Stimulated activated CD8-positive, alpha-beta memory T cell treated with anti-CD3 and anti-CD28 coated beads, Interleukin-4, amount 100 ng/mL, for 1 hour (primary cell): Measurements from ENCODE around the gene F10.

Experiments
- DNase-seq, 2 donors: peaks; one replicate each; pipeline ENCODE4 v3.0.0-alpha.2; 2020; ENCODE audit warnings: low read depth in 2 of 2, low spot score in 1 of 2

F10 gene

DNA sequence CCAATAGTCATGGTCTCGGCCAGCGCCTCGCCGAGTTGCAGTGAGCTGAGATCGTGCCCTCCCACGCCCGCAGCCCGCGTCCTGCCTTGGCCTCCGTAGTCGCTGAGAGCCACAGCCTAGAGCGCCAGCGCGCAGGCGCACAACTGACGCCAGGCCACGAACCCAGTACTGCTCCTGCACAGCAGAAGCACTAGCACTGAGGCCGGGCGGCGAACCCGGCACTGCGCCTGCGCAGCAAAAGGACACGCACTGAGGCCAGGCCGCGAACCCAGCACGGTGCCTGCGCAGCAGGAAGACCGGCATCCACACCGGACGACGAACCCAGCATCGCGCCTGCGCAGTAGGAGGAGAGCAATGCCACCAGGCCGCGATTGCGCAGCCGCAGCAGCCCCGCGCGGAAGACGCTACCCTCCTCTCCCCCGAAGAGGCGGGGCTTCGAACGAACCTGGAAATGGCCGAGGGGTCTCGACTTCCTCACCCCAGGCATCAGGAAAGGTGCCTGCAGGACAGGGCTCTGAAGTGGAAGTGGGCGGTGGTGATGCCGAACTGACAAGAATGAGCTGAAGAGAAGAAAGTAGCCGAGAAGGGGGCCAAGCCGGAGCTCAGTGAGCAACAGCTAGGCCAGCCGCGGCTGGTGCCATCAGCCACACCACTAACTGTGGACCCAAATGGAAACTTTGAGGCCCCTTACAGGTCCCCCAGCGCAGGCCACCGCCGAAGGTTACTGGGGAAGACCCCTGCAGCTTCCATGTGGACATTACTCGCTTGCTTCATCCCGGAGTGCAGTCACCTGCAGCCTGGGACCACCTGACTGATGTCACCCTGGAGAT is 7.5 kb downstream of the F10 start:
- no peak for DNase-seq

DNA sequence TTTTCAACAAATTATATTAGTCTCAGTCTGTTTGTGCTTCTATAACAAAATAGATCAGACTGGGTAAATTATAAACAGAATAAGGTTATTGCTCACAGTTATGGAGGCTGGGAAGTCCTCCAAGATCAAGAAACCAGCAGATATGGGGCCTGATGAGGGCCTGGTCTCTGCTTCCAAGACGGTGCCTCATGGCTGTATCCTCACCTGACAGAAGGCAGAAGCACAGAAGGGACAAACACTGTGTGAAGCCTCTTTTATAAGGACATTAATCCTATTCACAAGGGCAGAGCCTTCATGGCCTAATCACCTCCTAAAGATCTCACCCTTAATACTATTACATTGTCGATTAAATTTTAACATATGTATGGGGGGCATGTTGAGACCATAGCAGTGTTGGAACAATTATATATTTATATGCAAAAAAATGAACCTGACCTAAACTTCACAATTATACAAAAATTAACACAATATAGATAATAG is 12.7 kb downstream of the F10 start:
- no peak for DNase-seq

DNA sequence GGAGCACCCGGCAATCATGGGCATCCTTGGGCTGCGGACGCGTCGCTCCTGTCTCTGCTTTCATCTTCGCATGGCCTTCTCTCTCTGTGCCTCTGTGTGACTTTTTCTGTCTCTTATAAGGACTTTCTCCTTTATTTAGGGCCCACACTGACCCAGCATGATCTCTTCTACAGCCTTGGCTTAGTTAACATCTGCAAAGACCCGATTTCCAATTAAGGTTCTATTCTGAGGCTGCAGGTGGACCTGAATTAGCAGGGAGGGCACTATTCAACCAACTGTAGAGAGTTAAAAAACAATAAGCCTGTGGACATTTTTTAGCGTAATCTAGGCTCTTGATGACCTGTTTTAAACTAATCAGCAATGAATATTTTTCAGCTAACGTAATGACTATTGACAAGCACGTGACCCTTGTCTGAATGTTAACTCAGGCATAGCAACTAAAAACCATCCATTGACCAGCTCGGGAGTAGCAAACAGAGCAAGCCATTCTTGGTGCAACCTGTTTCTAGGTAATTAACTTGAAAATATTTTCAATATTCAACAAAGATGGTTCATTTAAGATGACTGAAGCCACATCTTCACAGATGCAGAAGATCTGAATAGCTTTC is 15.2 kb downstream of the F10 start:
- DNase-seq, result no peak

DNA sequence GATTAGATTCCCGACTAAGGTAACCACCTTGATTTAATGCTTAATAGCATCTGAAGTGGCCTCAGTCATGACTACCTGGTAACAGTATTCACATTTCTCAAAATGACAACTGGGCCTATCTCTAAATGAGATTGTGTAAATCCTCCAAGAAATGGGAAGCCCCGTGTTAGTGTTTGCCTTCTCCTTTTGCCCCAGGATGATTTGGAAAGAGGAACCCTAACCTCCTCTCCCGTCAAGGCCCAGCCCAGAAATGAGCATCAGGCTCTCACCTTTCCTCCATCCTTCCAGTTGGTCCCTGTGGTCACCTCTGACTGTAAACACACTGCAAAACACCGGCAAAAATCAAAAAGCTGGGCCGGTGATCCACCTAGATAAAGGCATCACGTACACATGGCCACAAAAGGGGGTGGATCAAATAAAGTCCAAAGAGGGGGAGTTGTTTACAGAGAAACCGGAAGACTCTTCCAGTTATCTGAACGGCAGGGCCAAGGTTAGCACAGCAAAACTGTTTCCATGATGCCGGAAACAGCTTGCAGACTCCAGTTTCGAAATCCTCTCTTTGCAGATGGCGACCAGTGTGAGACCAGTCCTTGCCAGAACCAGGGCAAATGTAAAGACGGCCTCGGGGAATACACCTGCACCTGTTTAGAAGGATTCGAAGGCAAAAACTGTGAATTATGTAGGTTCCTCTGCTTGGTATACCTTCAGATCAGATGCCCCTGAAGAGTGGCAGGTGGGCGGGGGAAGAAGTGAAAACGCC is 16.4 kb downstream of the F10 start:
- DNase-seq, result no peak

DNA sequence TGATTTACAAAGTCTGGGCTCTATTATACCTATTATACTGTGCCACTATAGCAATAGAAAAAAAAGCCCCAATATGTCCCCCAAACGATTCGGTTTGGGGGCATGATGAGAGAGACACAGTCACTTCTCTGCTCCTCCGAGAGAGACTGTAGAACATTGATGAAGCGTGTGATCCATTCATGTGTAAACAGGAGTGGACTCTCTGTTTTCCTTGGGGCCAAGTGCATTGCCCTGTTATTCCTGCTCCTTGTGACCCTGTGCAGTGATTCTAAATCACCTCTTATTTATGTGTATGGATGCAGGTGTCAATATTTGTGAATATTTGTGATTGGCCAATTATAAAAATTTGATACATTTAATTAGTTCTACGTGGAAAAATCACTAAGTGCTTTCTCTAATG is 17.0 kb downstream of the F10 start:
- no peak for DNase-seq

DNA sequence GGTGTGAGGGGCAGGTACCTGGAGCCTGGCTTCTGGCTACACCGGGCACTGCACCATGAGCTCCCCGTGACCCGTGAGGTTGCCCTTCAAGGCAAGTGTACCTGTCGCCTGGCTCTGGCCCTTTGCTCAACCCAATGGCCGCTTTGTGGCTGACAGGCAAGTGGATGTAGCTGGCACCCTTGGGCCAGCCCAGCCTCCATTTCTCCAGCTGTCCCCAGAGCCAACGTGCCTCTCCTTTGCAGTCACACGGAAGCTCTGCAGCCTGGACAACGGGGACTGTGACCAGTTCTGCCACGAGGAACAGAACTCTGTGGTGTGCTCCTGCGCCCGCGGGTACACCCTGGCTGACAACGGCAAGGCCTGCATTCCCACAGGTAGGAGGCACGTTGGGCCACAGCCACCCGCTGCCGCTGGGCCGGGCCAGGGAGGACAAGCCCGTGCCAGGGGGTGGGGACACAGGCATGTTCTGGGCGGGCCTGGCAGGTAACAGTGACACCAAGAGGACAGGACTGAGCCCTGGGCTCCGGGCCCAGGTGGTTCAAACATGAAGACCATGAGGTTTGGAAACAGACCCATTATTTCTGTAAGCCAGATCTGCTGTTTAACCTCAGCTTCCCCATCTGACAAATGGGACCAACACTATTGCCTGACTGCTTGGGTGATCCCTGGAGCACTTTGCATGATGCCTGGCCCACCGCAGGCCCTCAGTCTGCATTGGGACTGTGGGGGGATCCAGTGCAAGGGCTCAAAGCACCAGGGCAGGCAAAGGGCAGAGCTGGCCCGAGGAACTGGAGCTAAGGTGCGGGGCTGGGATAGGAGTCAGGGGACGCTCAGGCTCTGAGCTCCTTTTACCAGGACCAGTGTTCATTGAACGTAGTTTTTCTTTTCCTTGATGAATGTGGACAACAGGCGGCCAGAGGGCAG is 18.3 kb downstream of the F10 start:
- no peak for DNase-seq

DNA sequence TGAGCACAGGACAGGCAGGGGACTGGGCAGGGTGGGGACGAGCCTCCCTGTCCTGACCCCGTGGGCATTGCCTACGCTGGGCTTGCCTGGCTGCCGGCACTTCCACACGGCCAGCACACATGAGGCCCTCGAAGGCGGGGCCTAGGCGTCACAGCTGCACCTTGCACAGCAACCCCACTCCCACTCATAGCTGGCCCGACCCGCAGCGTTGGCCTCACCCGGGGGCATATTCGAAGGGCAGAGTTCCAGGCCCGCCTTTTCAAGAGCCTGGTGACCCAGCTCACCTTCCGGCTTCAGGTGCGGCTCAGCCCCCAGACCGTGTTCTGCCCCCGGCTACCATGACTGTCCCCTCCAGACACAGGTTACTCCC is 19.0 kb downstream of the F10 start:
- DNase-seq, result no peak

DNA sequence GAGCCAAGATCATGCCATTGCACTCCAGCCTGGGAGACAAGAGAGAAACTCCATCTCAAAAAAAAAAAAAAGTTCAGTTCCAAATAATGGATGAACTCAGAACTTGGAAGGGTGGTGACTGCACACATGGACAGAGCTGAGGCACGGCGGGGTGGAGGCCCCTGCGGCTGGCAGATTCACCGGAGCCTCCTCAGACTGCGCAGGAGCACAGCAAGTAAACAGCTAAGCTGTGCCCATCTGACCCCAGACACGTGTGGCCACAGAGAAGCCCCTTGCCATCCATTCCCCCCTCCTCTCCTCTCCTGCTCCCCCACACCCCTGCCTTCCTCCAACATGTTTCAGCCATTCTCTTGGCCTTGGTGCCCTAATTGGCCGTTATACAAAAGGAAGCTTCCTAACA is 20.3 kb downstream of the F10 start:
- DNase-seq, result no peak

DNA sequence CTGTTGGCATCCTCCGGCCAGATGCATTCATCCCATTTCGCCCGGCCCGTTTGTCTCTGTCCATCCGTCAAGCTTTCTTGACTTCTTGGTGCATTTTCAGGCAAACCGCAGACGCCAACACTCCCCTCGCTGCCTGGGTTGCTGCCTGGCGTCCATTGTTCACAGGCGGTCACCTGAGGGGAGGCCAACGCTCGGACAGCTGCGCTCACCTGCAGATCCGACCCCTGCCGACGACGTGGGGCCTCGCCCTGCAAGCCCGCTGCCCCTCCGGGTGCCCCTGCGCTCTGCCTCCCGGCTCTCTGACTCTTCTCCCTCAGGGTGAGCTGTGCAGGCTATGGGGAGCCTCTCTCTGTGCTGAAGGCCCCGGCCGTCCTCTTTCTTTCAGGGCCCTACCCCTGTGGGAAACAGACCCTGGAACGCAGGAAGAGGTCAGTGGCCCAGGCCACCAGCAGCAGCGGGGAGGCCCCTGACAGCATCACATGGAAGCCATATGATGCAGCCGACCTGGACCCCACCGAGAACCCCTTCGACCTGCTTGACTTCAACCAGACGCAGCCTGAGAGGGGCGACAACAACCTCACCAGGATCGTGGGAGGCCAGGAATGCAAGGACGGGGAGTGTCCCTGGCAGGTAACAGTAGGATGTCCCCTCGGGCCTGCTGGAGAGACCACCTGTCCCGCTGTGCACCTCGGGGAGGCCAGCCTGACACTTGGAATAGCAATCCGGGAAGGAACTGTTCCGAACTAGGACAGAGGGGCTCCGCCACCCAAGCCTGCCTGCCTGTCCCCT is 21.1 kb downstream of the F10 start:
- DNase-seq, result no peak

DNA sequence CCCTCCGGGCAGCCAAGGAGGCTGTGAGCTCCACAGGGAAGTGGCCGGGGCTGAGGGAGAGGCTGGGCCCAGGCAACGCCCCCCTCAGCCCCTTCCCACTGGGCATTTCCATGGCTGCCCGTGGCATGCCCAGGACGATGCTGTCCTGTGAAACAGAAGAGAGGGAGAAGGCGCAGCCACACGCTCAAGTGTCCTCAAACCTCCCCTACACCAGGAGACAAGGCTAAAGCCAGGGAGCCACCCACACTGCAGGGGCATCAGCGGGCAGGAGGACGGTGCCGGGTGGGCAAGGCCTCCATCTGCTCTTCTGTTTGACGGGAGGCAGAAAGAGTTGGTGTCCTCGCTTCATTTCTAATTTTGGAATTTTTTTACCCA is 21.6 kb downstream of the F10 start:
- DNase-seq, result no peak

DNA sequence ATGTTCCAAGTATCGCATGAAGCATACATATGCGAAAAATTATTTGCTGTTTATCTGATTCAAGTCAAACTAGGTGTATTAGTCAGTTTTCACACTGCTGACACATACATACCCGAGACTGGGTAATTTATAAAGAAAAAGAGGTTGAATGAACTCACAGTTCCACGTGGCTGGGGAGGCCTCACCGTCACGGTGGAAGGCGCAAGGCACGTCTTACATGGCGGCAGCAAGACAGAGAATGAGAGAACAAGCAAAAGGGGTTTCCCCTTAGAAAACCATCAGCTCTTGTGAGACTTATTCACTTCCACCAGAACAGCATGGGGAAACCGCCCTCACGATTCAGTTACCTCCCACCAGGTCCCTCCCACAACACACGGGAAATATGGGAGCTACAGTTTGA is 22.9 kb downstream of the F10 start:
- no peak for DNase-seq

DNA sequence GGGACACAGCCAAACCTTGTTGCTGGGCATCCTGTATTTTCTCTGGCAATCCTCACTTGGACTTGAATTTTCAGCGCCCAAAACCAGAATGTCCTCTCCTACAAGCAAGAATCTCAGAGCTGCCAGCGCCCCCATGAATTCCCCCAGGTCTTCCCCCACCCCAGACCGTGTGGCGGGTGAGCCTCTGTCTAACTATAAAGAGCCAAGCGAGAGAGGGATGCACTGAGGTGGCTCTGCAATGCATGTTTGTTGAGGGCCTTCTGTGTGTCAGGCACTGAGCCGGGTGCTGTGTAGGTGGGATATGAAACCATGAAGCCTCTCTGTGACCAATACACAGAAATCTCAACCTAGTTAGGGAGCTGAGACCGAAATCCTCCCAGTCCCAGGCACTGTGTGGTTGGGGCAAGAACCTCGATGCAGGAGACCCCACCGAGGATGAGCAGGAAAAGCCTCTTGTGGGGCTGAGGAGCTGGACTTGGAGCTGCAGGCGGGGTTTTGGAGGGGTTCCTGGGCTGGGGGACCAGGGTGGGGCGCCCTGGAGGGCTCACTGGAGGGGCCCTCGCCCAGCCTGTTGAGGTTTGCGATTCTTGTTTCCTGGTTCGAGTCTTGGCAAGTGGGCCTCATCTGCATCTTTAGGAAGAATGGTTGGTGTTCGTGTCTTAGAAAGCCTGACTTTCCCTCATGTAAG is 23.5 kb downstream of the F10 start:
- DNase-seq, result no peak

DNA sequence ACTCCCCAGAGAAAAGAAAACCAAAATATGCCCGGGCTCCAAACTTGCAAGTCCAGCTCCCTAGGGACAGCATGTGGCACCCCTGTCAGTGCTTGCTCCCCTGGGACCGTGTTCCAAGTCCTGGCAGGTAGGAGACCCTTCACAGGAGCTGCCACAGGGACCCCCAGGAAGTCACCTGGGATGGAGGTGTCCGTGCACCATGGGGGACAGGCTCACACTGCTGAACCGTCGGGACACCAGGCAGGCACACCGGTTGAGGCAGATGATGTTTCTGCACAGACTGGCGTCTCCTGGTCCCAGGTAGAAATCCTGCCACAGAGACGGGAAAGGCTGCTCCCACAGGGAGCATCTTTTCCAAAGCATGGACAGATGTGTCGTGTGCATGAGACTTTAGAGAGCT is 24.2 kb downstream of the F10 start:
- DNase-seq, result no peak

DNA sequence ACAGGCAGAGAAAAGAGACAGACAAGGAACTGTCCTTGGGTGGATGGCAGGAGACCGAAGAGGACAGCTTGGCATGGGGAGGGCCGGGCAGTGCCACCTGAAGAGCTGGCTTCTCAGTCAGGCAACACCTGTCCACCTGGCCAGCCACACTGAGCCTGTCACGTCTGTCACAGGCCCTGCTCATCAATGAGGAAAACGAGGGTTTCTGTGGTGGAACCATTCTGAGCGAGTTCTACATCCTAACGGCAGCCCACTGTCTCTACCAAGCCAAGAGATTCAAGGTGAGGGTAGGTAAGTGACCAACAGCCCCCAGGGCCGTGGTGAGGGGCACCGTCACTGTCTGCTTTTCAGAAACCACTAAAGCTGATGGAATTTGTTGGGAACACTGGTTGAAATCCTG is 24.6 kb downstream of the F10 start:
- DNase-seq, result no peak

DNA sequence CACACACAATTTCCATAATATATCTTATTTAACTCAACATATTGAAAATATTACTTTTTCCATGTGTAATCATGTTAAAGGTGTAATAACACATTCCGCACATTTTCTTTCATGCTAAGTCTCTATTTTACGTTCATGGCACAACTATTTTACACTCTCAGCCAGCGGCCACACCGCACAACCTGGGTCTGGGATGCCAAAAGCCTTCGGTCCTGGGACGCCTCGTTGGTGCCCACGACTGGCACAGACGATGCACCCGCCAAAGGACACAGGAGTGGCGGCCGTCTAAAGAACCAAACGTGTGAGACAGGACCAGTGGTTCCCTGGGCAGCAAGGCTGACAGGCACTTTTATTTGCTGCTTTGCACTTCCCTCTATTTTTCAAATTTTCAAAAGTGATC is 25.8 kb downstream of the F10 start:
- DNase-seq, result no peak

DNA sequence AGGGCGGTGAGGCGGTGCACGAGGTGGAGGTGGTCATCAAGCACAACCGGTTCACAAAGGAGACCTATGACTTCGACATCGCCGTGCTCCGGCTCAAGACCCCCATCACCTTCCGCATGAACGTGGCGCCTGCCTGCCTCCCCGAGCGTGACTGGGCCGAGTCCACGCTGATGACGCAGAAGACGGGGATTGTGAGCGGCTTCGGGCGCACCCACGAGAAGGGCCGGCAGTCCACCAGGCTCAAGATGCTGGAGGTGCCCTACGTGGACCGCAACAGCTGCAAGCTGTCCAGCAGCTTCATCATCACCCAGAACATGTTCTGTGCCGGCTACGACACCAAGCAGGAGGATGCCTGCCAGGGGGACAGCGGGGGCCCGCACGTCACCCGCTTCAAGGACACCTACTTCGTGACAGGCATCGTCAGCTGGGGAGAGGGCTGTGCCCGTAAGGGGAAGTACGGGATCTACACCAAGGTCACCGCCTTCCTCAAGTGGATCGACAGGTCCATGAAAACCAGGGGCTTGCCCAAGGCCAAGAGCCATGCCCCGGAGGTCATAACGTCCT is 26.4 kb downstream of the F10 start:
- DNase-seq, result no peak

DNA sequence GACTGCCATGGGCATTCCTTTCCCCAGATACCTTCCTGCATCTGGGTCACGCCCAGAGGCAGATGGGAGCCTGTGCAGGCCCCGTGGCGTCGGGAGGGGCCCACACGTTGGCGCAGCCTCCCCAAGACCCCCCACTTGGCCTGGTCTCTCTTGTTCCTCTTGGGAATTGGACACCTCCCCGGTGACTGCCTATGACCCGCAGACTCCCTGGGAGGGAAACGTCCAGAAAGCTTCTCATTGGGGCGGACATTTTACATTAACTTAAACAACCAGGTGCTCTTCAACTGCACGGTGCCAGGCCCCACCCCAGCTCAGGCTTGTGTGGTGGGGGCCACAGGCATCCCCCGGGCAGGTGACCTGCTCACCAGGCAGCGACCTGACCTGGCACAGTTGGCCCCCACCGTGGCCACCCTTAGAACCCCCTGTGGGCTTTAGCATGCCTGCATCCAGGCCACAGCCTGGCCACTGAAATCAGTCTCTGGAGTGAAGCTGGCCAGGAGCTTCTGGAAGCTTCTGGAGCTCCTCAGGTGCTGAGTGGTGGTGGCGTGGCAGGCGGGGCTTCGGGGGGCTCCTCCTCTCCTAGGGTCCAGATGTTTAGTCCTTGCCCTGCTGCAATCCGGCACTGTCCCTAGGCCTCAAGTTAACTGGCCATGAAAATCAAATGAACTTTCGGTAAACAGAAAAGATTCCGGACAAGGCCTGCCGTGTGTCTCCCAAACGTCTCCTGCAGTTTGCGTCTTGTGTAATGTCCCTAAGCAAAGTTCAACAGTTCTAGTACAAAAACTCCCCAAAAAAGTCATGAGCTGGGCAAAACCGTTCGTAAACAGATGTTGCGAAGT is 27.3 kb downstream of the F10 start:
- no peak for DNase-seq

DNA sequence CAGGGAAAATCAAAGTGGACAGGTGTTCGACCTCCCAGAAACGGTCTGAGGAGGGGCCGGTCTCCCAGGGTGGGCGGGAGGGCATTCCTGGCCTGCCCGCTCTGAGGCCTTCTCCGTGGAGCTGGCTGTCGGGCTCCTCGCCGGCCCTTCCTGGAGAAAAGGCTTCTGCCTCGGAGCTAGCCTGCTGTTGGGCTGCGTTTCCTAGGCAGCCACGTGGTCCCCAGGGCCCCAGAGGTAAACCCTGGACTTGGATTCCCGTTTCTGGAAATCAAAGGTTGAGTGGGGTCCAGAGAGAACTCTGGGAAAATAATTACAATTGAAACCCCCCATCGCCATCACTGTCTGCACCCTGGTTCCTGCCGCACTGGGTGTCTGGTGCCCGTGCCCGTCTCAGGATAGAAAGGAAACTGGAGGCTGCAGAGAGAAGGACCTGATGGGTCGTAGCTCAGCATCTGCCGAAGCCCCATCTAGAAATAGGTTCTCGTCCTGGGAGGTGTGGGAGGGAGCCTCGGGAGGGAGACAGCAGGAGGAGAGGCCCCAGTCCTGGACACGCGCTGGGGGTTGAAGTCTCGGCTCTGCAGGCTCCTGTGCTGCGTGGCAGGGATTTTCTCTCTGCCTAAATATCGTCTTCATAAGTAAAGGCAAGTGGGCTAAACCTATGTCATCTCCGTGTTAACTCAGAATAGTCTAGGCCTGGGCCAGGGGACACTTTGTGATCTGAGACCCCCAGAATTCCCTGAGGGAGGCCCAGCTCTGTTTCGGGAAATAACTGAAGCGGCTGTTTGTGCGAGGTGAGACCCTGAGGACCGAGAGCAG is 28.2 kb downstream of the F10 start:
- DNase-seq, result no peak
